Heart right ventricle (tissue), 16 donors: ENCODE results near the gene ZCCHC7. TPM values are rescaled to one million over a fixed set of nuclear protein-coding genes. Genes with fewer than 3 reads are reported as not detected.

Source experiments
- ATAC-seq, 8 donors: fragments of 200-7000 bp; cut with Tn5 transposase; one replicate each; pipeline ENCODE4 v1.9.1; 2020; ENCODE audit warnings: mild to moderate bottlenecking in 8 of 8, moderate library complexity in 8 of 8, moderate number of reproducible peaks in 1 of 8
- DNase-seq, 2 donors: peaks; one replicate each; pipeline ENCODE4 v3.0.0-alpha.2; 2020
- H3K27ac ChIP-seq, 10 donors: fragments of 200-600 bp; sonication (generic) in 2 of 10; one replicate each; pipeline versions ENCODE4 v1.5.0 to v1.8.0; 2020 to 2022; ENCODE audit warnings: mild to moderate bottlenecking in 3 of 10
- H3K27me3 ChIP-seq, 7 donors: fragments of 200-600 bp; one replicate each; pipeline ENCODE4 v1.8.0; 2021 to 2022; ENCODE audit warnings: mild to moderate bottlenecking in 2 of 7
- H3K36me3 ChIP-seq, 9 donors: fragments of 200-600 bp; sonication (generic) in 1 of 9; one replicate each; pipeline versions ENCODE4 v1.5.0 to v1.8.0; 2020 to 2022; ENCODE audit warnings: mild to moderate bottlenecking in 2 of 9
- H3K4me1 ChIP-seq, 9 donors: fragments of 200-600 bp; sonication (generic) in 1 of 9; one replicate each; pipeline versions ENCODE4 v1.5.0 to v1.8.0; 2020 to 2022; ENCODE audit warnings: mild to moderate bottlenecking in 4 of 9
- H3K4me3 ChIP-seq, 10 donors: fragments of 200-600 bp; sonication (generic) in 2 of 10; one replicate each; pipeline versions ENCODE4 v1.5.0 to v1.8.0; 2020 to 2022; ENCODE audit warnings: mild to moderate bottlenecking in 7 of 10, moderate library complexity in 2 of 10
- H3K9me3 ChIP-seq, 11 donors: fragments of 200-600 bp in 10 of 11; sonication (generic) in 2 of 11; one replicate each; pipeline versions ENCODE4 v1.5.0 to v1.8.0; 2013 to 2022; ENCODE audit warnings: mild to moderate bottlenecking in 2 of 11, control low read depth in 1 of 11, moderate library complexity in 1 of 11
- CTCF ChIP-seq, 9 donors: fragments of 200-600 bp; sonication (generic) in 2 of 9; IDR thresholded peaks; one replicate each; pipeline versions ENCODE4 v1.5.0 to v1.8.0; 2021 to 2022; ENCODE audit warnings: antibody characterized with exemption in 9 of 9, mild to moderate bottlenecking in 5 of 9, moderate library complexity in 1 of 9
- WGBS, 2 donors: extraction: QIAGEN DNeasy Blood & Tissue Kit; methylation state at CpG; one replicate each; pipeline ENCODE4 v1.1.7; 2013; ENCODE audit warnings: inconsistent platforms in 1 of 2; 5-methylcytosine and 5-hydroxymethylcytosine counted together
- intact Hi-C, 10 donors: fragments of 100-400 bp; cut with DNase I; formaldehyde crosslinking; loops; one replicate each; pipeline versions ENCODE4 v1.11.1 to v1.14.2; 2022
- polyA plus RNA-seq, 2 donors: library from polyadenylated mRNA; stranded (reverse); fragments of 200-250 nt; gene quantifications; one replicate each; pipeline ENCODE4 v1.2.3, GENCODE V29; 2013
- total RNA-seq, 10 donors: library from RNA; stranded (reverse); fragmentation: NEBNext Ultra II Directional in 3 of 10; extraction: Animal tissue kit (Norgen Biotek cat#: 25700) in 3 of 10; gene quantifications; one replicate each; pipeline versions ENCODE4 v1.2.1 to v1.2.4, GENCODE V29; 2021 to 2023
- donor health status: Arrhythmogenic right ventricular cardiomyopathy.
- donor health status: ischemic (EF 13 %, LVEDD 7.1; RV severe dilation, severe dysfunction).
- donor health status: healthy with polysubstance abuse.
- donor health status: DM: no; HTN: yes; CAD: no.
- donor health status: DM: no; HTN: no; CAD: no.
- donor health status: ischemic (EF 25% LVEDD 6.9; RV normal size, moderate dysfunction).
- donor health status: ischemic (EF 25% LVEDD 5.7; RV mildly dilated, moderate dysfunction).
- donor health status: healthy.
- donor health status: DM: yes; HTN: yes; CAD: no.
- donor health status: Ischemic cardiomyopathy.
- donor health status: ischemic (EF 35%, LVEDD 5.7; RV mildly dilated, moderate dysfunction).
- donor health status: nonischemic (EF 11% LVEDD 7.7; RV severe dilation, severe dysfunction).
- donor health status: DM: yes; HTN: yes; CAD: no.
- donor health status: PGD.
- donor health status: ischemic (EF 29% LVEDD 5.4; RV normal size, mild dysfunction).
- donor health status: nonischemic (EF 23%, LVEDD 6.1; RV moderate dilation, normal function).

Gene ZCCHC7
- total and polyA plus RNA-seq, 12 donors: 4.3 to 11.9 (median 8.9) TPM

GRCh38 chr9:37241340-37241739 lies 121.0 kb downstream of the ZCCHC7 start:
- Histone ChIP-seq H3K27ac (no peak overlapping the region), H3K36me3 (no peaks in the 10 kb centered on the region), H3K27me3 (no peaks in the 10 kb centered on the region), H3K9me3 (no peaks in the 10 kb centered on the region), H3K4me3 (no peak overlapping the region), H3K4me1 (peaks cover 0 to 12% (median 0%) of the 10 kb centered on the region in 9 donors)
- TF ChIP-seq CTCF (IDR thresholded peaks at IDR 0.05): no peak
- intact Hi-C loops: loop anchor here in 1 of 10 donors (5.0 kb wide), 1 partner anchor 334 kb away; no protein-coding TSS in a partner anchor
- DNase-seq (no peak), ATAC-seq (no peak)
- 83 to 92% methylated on average over 1 of the region's 1 CpG for WGBS, 2 donors

- intact Hi-C loops: loop anchor here in 1 of 10 donors (5.0 kb wide), 1 partner anchor 335 kb away; no protein-coding TSS in a partner anchor
Measured at GRCh38 chr9:37242089-37242488, 121.7 kb downstream of the ZCCHC7 start.

GRCh38 chr9:37243588-37244345 lies 123.4 kb downstream of the ZCCHC7 start:
- no peaks in the 10 kb centered on the region for H3K9me3 ChIP-seq
- peaks cover 0 to 12% (median 0%) of the 10 kb centered on the region in 9 donors for H3K4me1 ChIP-seq
- no peak overlapping the region for H3K27ac ChIP-seq
- no peak for DNase-seq
- intact Hi-C loops: loop anchor here in 1 of 10 donors (5.0 kb wide), 1 partner anchor 336 kb away; no protein-coding TSS in a partner anchor
- no peak for TF ChIP-seq CTCF (IDR thresholded peaks at IDR 0.05)
- ATAC-seq: no peak
- H3K27me3 ChIP-seq: no peaks in the 10 kb centered on the region
- H3K36me3 ChIP-seq: no peaks in the 10 kb centered on the region
- H3K4me3 ChIP-seq: no peak overlapping the region
- WGBS, 2 donors: 89 to 90% methylated on average over 5 of the region's 5 CpGs

More at GRCh38 chr9:37242089-37242488, 121.7 kb downstream of the ZCCHC7 start:
- no peak overlapping the region for H3K4me3 ChIP-seq
- ATAC-seq (no peak), DNase-seq (no peak)
- no peaks in the 10 kb centered on the region for H3K36me3 ChIP-seq
- H3K27me3 ChIP-seq: no peaks in the 10 kb centered on the region
- TF ChIP-seq CTCF (IDR thresholded peaks at IDR 0.05): no peak
- 77 to 87% methylated on average over 1 of the region's 1 CpG for WGBS, 2 donors
- no peaks in the 10 kb centered on the region for H3K9me3 ChIP-seq
- peaks cover 0 to 12% (median 0%) of the 10 kb centered on the region in 9 donors for H3K4me1 ChIP-seq
- H3K27ac ChIP-seq: no peak overlapping the region

GRCh38 chr9:37246826-37247225 lies 126.5 kb downstream of the ZCCHC7 start:
- no peaks in the 10 kb centered on the region for H3K27me3 ChIP-seq
- ATAC-seq (no peak), DNase-seq (no peak)
- WGBS, 2 donors: 93 to 97% methylated on average over 3 of the region's 3 CpGs
- no peak overlapping the region for H3K27ac ChIP-seq
- no peak for TF ChIP-seq CTCF (IDR thresholded peaks at IDR 0.05)
- H3K9me3 ChIP-seq: no peaks in the 10 kb centered on the region
- peaks cover 0 to 12% (median 0%) of the 10 kb centered on the region in 9 donors for H3K4me1 ChIP-seq
- peaks cover 0 to 6% (median 0%) of the 10 kb centered on the region in 9 donors for H3K36me3 ChIP-seq
- no peak overlapping the region for H3K4me3 ChIP-seq
- intact Hi-C loops: no loop called here
